Osteocyte (in vitro differentiated cells): ENCODE results near the gene MTERF4. TPM values are rescaled to one million over a fixed set of nuclear protein-coding genes. Genes with fewer than 3 reads are reported as not detected.

Source experiments
- DNase-seq: peaks from one replicate; pipeline ENCODE4 v3.0.0; 2021; ENCODE audit warnings: mixed read lengths; ENCODE audit not compliant: unreplicated experiment; ENCODE audit errors: extremely low spot score
- H3K27ac Mint-ChIP-seq: one replicate; pipeline ENCODE4 v1.8.0; 2021; ENCODE audit warnings: mild to moderate bottlenecking, mixed read lengths; ENCODE audit not compliant: unreplicated experiment
- H3K27me3 Mint-ChIP-seq: one replicate; pipeline ENCODE4 v1.8.0; 2021; ENCODE audit warnings: mixed read lengths; ENCODE audit not compliant: unreplicated experiment
- H3K36me3 Mint-ChIP-seq: one replicate; pipeline ENCODE4 v1.8.0; 2021; ENCODE audit warnings: mixed read lengths; ENCODE audit not compliant: unreplicated experiment
- H3K4me1 Mint-ChIP-seq: one replicate; pipeline ENCODE4 v1.8.0; 2021; ENCODE audit warnings: mixed read lengths; ENCODE audit not compliant: unreplicated experiment
- H3K4me3 Mint-ChIP-seq: one replicate; pipeline ENCODE4 v1.8.0; 2021; ENCODE audit warnings: mild to moderate bottlenecking, moderate library complexity, mixed read lengths; ENCODE audit not compliant: unreplicated experiment
- H3K9me3 Mint-ChIP-seq: one replicate; pipeline ENCODE4 v1.8.0; 2021; ENCODE audit warnings: mixed read lengths; ENCODE audit not compliant: unreplicated experiment
- CTCF ChIP-seq: fragments of 200-600 bp; sonication (generic); IDR thresholded peaks from 2 replicates; pipeline ENCODE4 v1.5.0; 2021; ENCODE audit warnings: antibody characterized with exemption, mild to moderate bottlenecking, moderate library complexity
- total RNA-seq: library from RNA; stranded (reverse); gene quantifications from 2 replicates; pipeline ENCODE4 v1.2.1, GENCODE V29; 2021

The MTERF4 gene
- total RNA-seq, 1 donor from 2014 or later = 36.8 TPM

- Mint-ChIP-seq H3K36me3 (peaks cover 2% of the 10 kb centered on the region), H3K27ac (no peak overlapping the region), H3K4me3 (no peak overlapping the region), H3K4me1 (no peaks in the 10 kb centered on the region), H3K27me3 (no peaks in the 10 kb centered on the region), H3K9me3 (no peaks in the 10 kb centered on the region)
- no peak for DNase-seq
- TF ChIP-seq CTCF = no peak
Measured at GRCh38 chr2:241142063-241142462, 40.0 kb upstream of the MTERF4 start.

GRCh38 chr2:241141214-241141770 lies 39.2 kb upstream of the MTERF4 start:
- no peaks in the 10 kb centered on the region for H3K4me1 Mint-ChIP-seq
- no peak overlapping the region for H3K27ac Mint-ChIP-seq
- peaks cover 2% of the 10 kb centered on the region for H3K36me3 Mint-ChIP-seq
- no peak for TF ChIP-seq CTCF
- DNase-seq = no peak
- H3K27me3 Mint-ChIP-seq = no peaks in the 10 kb centered on the region
- no peak overlapping the region for H3K4me3 Mint-ChIP-seq
- no peaks in the 10 kb centered on the region for H3K9me3 Mint-ChIP-seq

- no peaks in the 10 kb centered on the region for H3K4me1 Mint-ChIP-seq
- no peak overlapping the region for H3K27ac Mint-ChIP-seq
Measured at GRCh38 chr2:241140445-241140840, 38.4 kb upstream of the MTERF4 start.

GRCh38 chr2:241139531-241140444 lies 37.7 kb upstream of the MTERF4 start:
- Mint-ChIP-seq H3K36me3 (peaks cover 2% of the 10 kb centered on the region), H3K27ac (no peak overlapping the region), H3K4me3 (no peak overlapping the region), H3K4me1 (no peaks in the 10 kb centered on the region), H3K27me3 (no peaks in the 10 kb centered on the region), H3K9me3 (no peaks in the 10 kb centered on the region)
- DNase-seq = no peak
- no peak for TF ChIP-seq CTCF

More at GRCh38 chr2:241140445-241140840, 38.4 kb upstream of the MTERF4 start:
- no peak overlapping the region for H3K4me3 Mint-ChIP-seq
- no peaks in the 10 kb centered on the region for H3K9me3 Mint-ChIP-seq
- DNase-seq = no peak
- no peak for TF ChIP-seq CTCF
- peaks cover 2% of the 10 kb centered on the region for H3K36me3 Mint-ChIP-seq
- no peaks in the 10 kb centered on the region for H3K27me3 Mint-ChIP-seq

- Mint-ChIP-seq H3K4me1 (no peaks in the 10 kb centered on the region), H3K27me3 (no peaks in the 10 kb centered on the region), H3K36me3 (peaks cover 2% of the 10 kb centered on the region), H3K9me3 (no peaks in the 10 kb centered on the region), H3K27ac (no peak overlapping the region), H3K4me3 (no peak overlapping the region)
- no peak for TF ChIP-seq CTCF
- DNase-seq = no peak
Measured at GRCh38 chr2:241138471-241138870, 36.4 kb upstream of the MTERF4 start.
